Stomach (tissue), 9 donors: ENCODE measurements around the gene CMTM4. TPM values are rescaled to one million over a fixed set of nuclear protein-coding genes. Genes with fewer than 3 reads are reported as not detected.
A peak's percentile ranks its signal among the peaks of the same experiment; 100 is the strongest.

Source experiments
- DNase-seq, 2 donors: peaks; one replicate each; pipeline versions ENCODE4 v3.0.0 to v3.0.0-alpha.2; 2013 to 2019
- H3K27ac ChIP-seq, 5 donors: fragments of 200-600 bp in 4 of 5; sonication (generic) in 4 of 5; one replicate each; pipeline ENCODE4 v1.5.1; 2013 to 2019; ENCODE audit warnings: mild to moderate bottlenecking in 1 of 5, moderate library complexity in 1 of 5
- H3K27me3 ChIP-seq, 3 donors: fragments of 200-600 bp; sonication (generic); one replicate each; pipeline ENCODE4 v1.5.1; 2017 to 2019; ENCODE audit warnings: mixed run types in 1 of 3
- H3K36me3 ChIP-seq, 4 donors: fragments of 200-600 bp; sonication (generic); 1 replicate in 3 of 4; 2 replicates in 1 of 4; pipeline ENCODE4 v1.5.1; 2016 to 2019
- H3K4me1 ChIP-seq, 4 donors: fragments of 200-600 bp; sonication (generic); one replicate each; pipeline ENCODE4 v1.5.1; 2016 to 2019
- H3K4me3 ChIP-seq, 4 donors: fragments of 200-600 bp; sonication (generic) in 3 of 4; one replicate each; pipeline ENCODE4 v1.5.1; 2016 to 2019; ENCODE audit warnings: mild to moderate bottlenecking in 1 of 4
- H3K9me3 ChIP-seq, 4 donors: fragments of 200-600 bp; sonication (generic); one replicate each; pipeline ENCODE4 v1.5.1; 2016 to 2019
- CTCF ChIP-seq, 7 experiments: fragments of 450-650 bp in 4 of 7; fragments of 200-600 bp in 3 of 7; sonication (generic) in 3 of 7; IDR thresholded peaks; one replicate each; pipeline ENCODE4 v1.5.1; 2016 to 2019; ENCODE audit warnings: antibody characterized with exemption in 7 of 7, control low read depth in 2 of 7, mild to moderate bottlenecking in 1 of 7
- EP300 ChIP-seq: sonication (generic); formaldehyde crosslinking; IDR thresholded peaks from one replicate; pipeline ENCODE4 v1.6.1; 2017; ENCODE audit warnings: antibody characterized with exemption
- POLR2A ChIP-seq, 4 donors: fragments of 450-650 bp; IDR thresholded peaks; one replicate each; pipeline ENCODE4 v1.6.1; 2016; ENCODE audit warnings: antibody characterized with exemption in 4 of 4, control low read depth in 2 of 4, mild to moderate bottlenecking in 1 of 4, moderate library complexity in 1 of 4
- POLR2AphosphoS5 ChIP-seq, 3 donors: sonication (generic); formaldehyde crosslinking; IDR thresholded peaks; one replicate each; pipeline ENCODE4 v1.6.1; 2016; ENCODE audit warnings: antibody characterized with exemption in 3 of 3
- WGBS, 5 donors: extraction: QIAGEN DNeasy Blood & Tissue Kit in 3 of 5; methylation state at CpG; one replicate each; pipeline versions ENCODE4 v1.1.5 to v1.1.7; 2013 to 2018; 5-methylcytosine and 5-hydroxymethylcytosine counted together
- intact Hi-C: fragments of 100-400 bp; cut with DNase I; formaldehyde crosslinking; loops from one replicate; pipeline ENCODE4 v1.15.1; 2023; ENCODE audit warnings: low total_unique reads
- polyA plus RNA-seq, 3 donors: library from polyadenylated mRNA; stranded (reverse); fragments of 200-250 nt; gene quantifications; one replicate each; pipeline ENCODE4 v1.2.3, GENCODE V29; 2013
- total RNA-seq, 5 donors: library from RNA; depleted of rRNA; stranded (reverse); fragments of >200 nt; gene quantifications; one replicate each; pipeline versions ENCODE4 v1.1.0 to v1.2.3, GENCODE V29; 2014 to 2016
- donor health status: healthy with polysubstance abuse.
- donor health status: Bipolar disorder and iron deficiency.
- donor health status: healthy.

CMTM4 gene
- total and polyA plus RNA-seq, 8 donors, result 10.5 to 244 (median 42.1) TPM

DNA sequence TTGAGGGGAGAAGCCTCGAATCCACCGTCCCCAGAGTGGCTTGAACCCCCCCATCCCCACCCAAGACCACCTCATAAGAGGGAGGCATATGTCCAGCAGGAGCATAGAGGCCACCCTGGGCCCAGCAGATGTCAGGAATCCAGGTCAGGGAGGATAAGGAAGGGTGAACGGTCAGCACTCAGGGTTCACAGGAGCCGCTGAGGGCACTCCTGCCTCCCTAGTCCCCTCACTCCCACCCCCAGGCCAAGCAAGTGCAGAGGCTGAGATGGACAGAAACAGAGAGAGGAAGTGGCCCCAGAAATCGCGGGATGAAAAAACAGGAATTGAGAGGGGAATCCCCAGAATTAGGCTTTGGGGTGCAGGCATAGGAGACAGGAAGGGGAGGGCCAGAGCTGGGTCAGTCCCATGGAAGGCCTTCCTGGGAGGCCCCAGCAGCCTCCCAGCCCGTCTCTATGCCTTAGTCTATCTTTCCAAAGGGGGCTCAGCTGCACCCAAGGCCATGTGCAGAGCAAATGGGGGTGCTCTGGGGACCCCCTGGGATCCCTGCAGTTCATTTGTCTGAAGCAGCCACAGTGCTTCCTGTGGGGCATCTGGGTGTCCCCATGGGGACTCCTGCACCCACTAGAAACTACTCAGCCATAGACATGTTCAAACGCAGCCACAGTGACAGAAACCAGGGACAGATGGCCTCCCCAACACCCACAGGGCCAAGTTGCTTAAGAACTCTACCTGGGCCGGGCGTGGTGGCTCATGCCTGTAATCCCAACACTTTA, 90.4 kb downstream of the CMTM4 start:
- no peak for DNase-seq
- peak overlapping the region; percentile 58 to 76 (median 67) for H3K4me3 ChIP-seq
- peak overlapping the region in 4 of 5 donors; percentile 81 to 92 (median 86) for H3K27ac ChIP-seq
- intact Hi-C loops, result no loop called here
- H3K36me3 ChIP-seq, result peaks cover 16 to 24% (median 21%) of the 10 kb centered on the region in 4 donors
- WGBS, 5 donors, result 61 to 71% (median 70%) methylated on average over 7 to 10 of the region's 10 CpGs
- H3K9me3 ChIP-seq, result no peaks in the 10 kb centered on the region
- peaks cover 32 to 60% (median 50%) of the 10 kb centered on the region in 4 donors for H3K4me1 ChIP-seq
- TF ChIP-seq POLR2AphosphoS5 (IDR thresholded peaks at IDR 0.05) (no peak), POLR2A (IDR thresholded peaks at IDR 0.05) (no peak), CTCF (IDR thresholded peaks at IDR 0.05) (no peak), EP300 (no peak)
- H3K27me3 ChIP-seq, result peaks cover 0 to 20% (median 7%) of the 10 kb centered on the region in 3 donors

DNA sequence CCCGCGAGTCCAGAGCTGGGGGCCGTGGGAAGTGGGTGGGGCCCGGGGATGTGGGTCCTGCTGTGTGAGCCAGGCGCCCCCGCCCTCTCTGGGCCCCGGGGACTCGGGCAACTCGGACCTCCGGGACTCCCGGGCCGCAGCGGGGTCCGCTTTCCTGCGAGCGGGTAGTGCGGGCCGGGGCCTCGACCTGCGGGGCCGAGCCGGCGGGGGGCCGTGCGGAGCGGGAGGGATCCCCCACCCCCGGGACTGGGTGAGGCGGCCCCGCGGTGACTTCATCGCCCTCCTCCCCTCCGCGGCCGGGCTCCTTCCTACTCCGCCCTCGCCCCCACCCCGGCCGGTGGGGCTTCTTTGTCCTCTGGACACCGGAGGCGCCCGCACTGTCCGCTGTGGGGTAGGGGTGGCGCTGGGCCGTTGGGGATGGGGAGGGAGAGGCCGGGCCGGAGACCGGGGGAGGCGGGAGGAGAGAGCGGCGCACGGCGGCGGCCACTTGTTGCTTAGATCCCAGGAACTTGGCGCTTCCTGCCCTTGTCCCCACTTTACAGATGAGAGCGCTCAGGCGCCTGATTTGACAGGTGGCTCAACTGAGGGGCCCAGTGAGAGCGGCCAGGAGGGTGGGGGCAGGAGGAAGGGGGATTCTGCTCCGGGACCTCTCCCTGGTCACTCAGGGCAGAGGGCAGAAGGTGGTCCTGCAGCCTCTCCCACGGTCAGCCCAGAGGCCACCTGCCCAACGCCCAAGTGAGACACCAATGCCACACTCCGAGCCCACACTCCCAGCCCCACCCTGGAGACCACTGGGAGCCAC, 91.2 kb downstream of the CMTM4 start:
- peak in 1 of 7 experiments; percentile 1 for TF ChIP-seq CTCF (IDR thresholded peaks at IDR 0.05)
- no peak for TF ChIP-seq EP300
- H3K4me3 ChIP-seq, result peak overlapping the region; percentile 58 to 76 (median 67)
- H3K4me1 ChIP-seq, result peaks cover 32 to 60% (median 50%) of the 10 kb centered on the region in 4 donors
- H3K27me3 ChIP-seq, result peaks cover 0 to 20% (median 7%) of the 10 kb centered on the region in 3 donors
- H3K9me3 ChIP-seq, result no peaks in the 10 kb centered on the region
- H3K36me3 ChIP-seq, result peaks cover 10 to 16% (median 13%) of the 10 kb centered on the region in 4 donors
- DNase-seq, result peak; percentile 40 to 84
- intact Hi-C loops, result no loop called here
- WGBS, 5 donors, result 7 to 16% (median 9%) methylated on average over 18 to 61 of the region's 61 CpGs
- peak overlapping the region; percentile 76 to 92 (median 85) for H3K27ac ChIP-seq

- intact Hi-C loops, result loop anchor here (5.0 kb wide), 1 partner anchor 197 kb away; no protein-coding TSS in a partner anchor
- Histone ChIP-seq H3K4me3 (peak within 1 kb of the TSS; percentile 58 to 76 (median 67)), H3K9me3 (no peaks in the 10 kb centered on the region), H3K27ac (peak within 1 kb of the TSS; percentile 76 to 92 (median 85)), H3K36me3 (peaks cover 2 to 8% (median 5%) of the 10 kb centered on the region in 4 donors), H3K27me3 (peaks cover 0 to 20% (median 7%) of the 10 kb centered on the region in 3 donors), H3K4me1 (peaks cover 32 to 60% (median 50%) of the 10 kb centered on the region in 4 donors)
- TF ChIP-seq CTCF (IDR thresholded peaks at IDR 0.05) (peak in 5 of 7 experiments; percentile 29 to 85 (median 64)), POLR2A (IDR thresholded peaks at IDR 0.05) (no peak)
- DNase-seq, result peak; percentile 59 to 90
- WGBS, 5 donors, result 1 to 4% (median 3%) methylated on average over 12 to 94 of the region's 96 CpGs
These were observed 92.0 kb downstream of the CMTM4 start, which contains the start of gene CMTM3 for GRCh38 chr16:66604376-66605176. Gene CMTM3 (plus strand): TSS chr16:66604704. CDS start chr16:66604806, 102 bp downstream.
